Gastroesophageal sphincter (tissue), 4 donors: ENCODE results near the gene ATP8B3. TPM values are rescaled to one million over a fixed set of nuclear protein-coding genes. Genes with fewer than 3 reads are reported as not detected.
A peak's percentile ranks its signal among the peaks of the same experiment; 100 is the strongest.

Source experiments
- ATAC-seq: fragments of 150-250 bp; one replicate; pipeline ENCODE4 v1.9.1; 2016; ENCODE audit warnings: mild to moderate bottlenecking, moderate library complexity
- H3K27ac ChIP-seq, 4 donors: fragments of 200-600 bp; sonication (generic) in 3 of 4; 1 replicate in 3 of 4; 2 replicates in 1 of 4; pipeline ENCODE4 v1.5.1; 2016 to 2019
- H3K27me3 ChIP-seq: fragments of 200-600 bp; sonication (generic); one replicate; pipeline ENCODE4 v1.5.1; 2019
- H3K36me3 ChIP-seq, 2 donors: fragments of 200-600 bp; sonication (generic); one replicate each; pipeline ENCODE4 v1.5.1; 2019; ENCODE audit warnings: control low read depth in 1 of 2
- H3K4me1 ChIP-seq, 3 donors: fragments of 200-600 bp; sonication (generic); 1 replicate in 2 of 3; 2 replicates in 1 of 3; pipeline ENCODE4 v1.5.1; 2016 to 2019; ENCODE audit warnings: control low read depth in 2 of 3
- H3K4me3 ChIP-seq, 2 donors: fragments of 200-600 bp; sonication (generic); one replicate each; pipeline ENCODE4 v1.5.1; 2019; ENCODE audit warnings: mild to moderate bottlenecking in 1 of 2, moderate library complexity in 1 of 2
- H3K9me3 ChIP-seq, 3 donors: fragments of 200-600 bp; sonication (generic); one replicate each; pipeline ENCODE4 v1.5.1; 2017 to 2019; ENCODE audit warnings: control low read depth in 2 of 3
- CTCF ChIP-seq, 4 experiments: fragments of 200-600 bp in 2 of 4; fragments of 450-650 bp in 2 of 4; sonication (generic) in 1 of 4; IDR thresholded peaks; one replicate each; pipeline ENCODE4 v1.5.1; 2017 to 2019; ENCODE audit warnings: antibody characterized with exemption in 4 of 4, mild to moderate bottlenecking in 2 of 4, moderate library complexity in 2 of 4
- EP300 ChIP-seq: sonication (generic); formaldehyde crosslinking; IDR thresholded peaks from one replicate; pipeline ENCODE4 v1.6.1; 2017; ENCODE audit warnings: antibody characterized with exemption, mild to moderate bottlenecking
- POLR2A ChIP-seq, 2 donors: fragments of 450-650 bp; IDR thresholded peaks; one replicate each; pipeline ENCODE4 v1.6.1; 2017; ENCODE audit warnings: antibody characterized with exemption in 2 of 2, mild to moderate bottlenecking in 2 of 2, moderate library complexity in 1 of 2
- POLR2AphosphoS5 ChIP-seq: sonication (generic); formaldehyde crosslinking; IDR thresholded peaks from one replicate; pipeline ENCODE4 v1.6.1; 2017; ENCODE audit warnings: antibody characterized with exemption
- WGBS, 2 donors: methylation state at CpG; one replicate each; pipeline ENCODE4 v1.1.5; 2018; ENCODE audit warnings: low coverage in 1 of 2; 5-methylcytosine and 5-hydroxymethylcytosine counted together
- total RNA-seq, 4 donors: library from RNA; depleted of rRNA; stranded (reverse); fragments of >200 nt; gene quantifications; one replicate each; pipeline ENCODE4 v1.1.0, GENCODE V29; 2016

ATP8B3 gene
- total RNA-seq, 4 donors from 2014 or later, result 0.27 to 1.4 (median 0.48) TPM

GRCh38 chr19:1856698-1857603 is 44.9 kb upstream of the ATP8B3 start:
- peak; percentile 69 for ATAC-seq
- Histone ChIP-seq H3K27ac (peak overlapping the region; percentile 54 to 89 (median 84)), H3K4me1 (peaks cover 0 to 100% (median 74%) of the 10 kb centered on the region in 3 donors), H3K9me3 (no peaks in the 10 kb centered on the region), H3K36me3 (no peaks in the 10 kb centered on the region), H3K27me3 (peaks cover 69% of the 10 kb centered on the region), H3K4me3 (peak overlapping the region; percentile 35 to 57)
- WGBS, 2 donors, result no CpG with 5 or more reads among the region's 73 CpGs
- no peak for TF ChIP-seq EP300
- peak; percentile 41 for TF ChIP-seq POLR2AphosphoS5
- peak in 1 of 2 donors; percentile 10 for TF ChIP-seq POLR2A (IDR thresholded peaks at IDR 0.05)

- no peaks in the 10 kb centered on the region for H3K36me3 ChIP-seq
- ATAC-seq, result no peak
- peaks cover 70% of the 10 kb centered on the region for H3K27me3 ChIP-seq
- peak overlapping the region; percentile 35 to 57 for H3K4me3 ChIP-seq
- peak overlapping the region; percentile 54 to 89 (median 84) for H3K27ac ChIP-seq
- TF ChIP-seq POLR2A (IDR thresholded peaks at IDR 0.05), result no peak
- TF ChIP-seq POLR2AphosphoS5, result no peak
- no peak for TF ChIP-seq CTCF (IDR thresholded peaks at IDR 0.05)
- TF ChIP-seq EP300, result no peak
- no CpG with 5 or more reads among the region's 6 CpGs for WGBS, 2 donors
- H3K4me1 ChIP-seq, result peaks cover 0 to 100% (median 67%) of the 10 kb centered on the region in 3 donors
- H3K9me3 ChIP-seq, result no peaks in the 10 kb centered on the region
Observed at GRCh38 chr19:1856345-1856697, 44.2 kb upstream of the ATP8B3 start.

GRCh38 chr19:1855828-1856255 is 43.8 kb upstream of the ATP8B3 start:
- H3K36me3 ChIP-seq, result no peaks in the 10 kb centered on the region
- WGBS, 2 donors, result 35% methylated on average over 4 of the region's 13 CpGs; no CpG with 5 or more reads in 1 of the 2 donors
- no peak for ATAC-seq
- peaks cover 68% of the 10 kb centered on the region for H3K27me3 ChIP-seq
- H3K27ac ChIP-seq, result peak overlapping the region; percentile 54 to 89 (median 84)
- no peak for TF ChIP-seq CTCF (IDR thresholded peaks at IDR 0.05)
- no peak for TF ChIP-seq EP300
- TF ChIP-seq POLR2A (IDR thresholded peaks at IDR 0.05), result no peak
- TF ChIP-seq POLR2AphosphoS5, result no peak
- no peaks in the 10 kb centered on the region for H3K9me3 ChIP-seq
- H3K4me3 ChIP-seq, result peak overlapping the region in 1 of 2 donors; percentile 57
- peaks cover 0 to 95% (median 63%) of the 10 kb centered on the region in 3 donors for H3K4me1 ChIP-seq

GRCh38 chr19:1855040-1855827 is 43.2 kb upstream of the ATP8B3 start:
- H3K9me3 ChIP-seq, result no peaks in the 10 kb centered on the region
- H3K27ac ChIP-seq, result peak overlapping the region; percentile 54 to 89 (median 84)
- H3K4me3 ChIP-seq, result peak overlapping the region in 1 of 2 donors; percentile 57
- no peaks in the 10 kb centered on the region for H3K36me3 ChIP-seq
- peaks cover 0 to 89% (median 57%) of the 10 kb centered on the region in 3 donors for H3K4me1 ChIP-seq
- H3K27me3 ChIP-seq, result peaks cover 66% of the 10 kb centered on the region
- WGBS, 2 donors, result no CpG with 5 or more reads among the region's 33 CpGs
- TF ChIP-seq POLR2AphosphoS5, result peak; percentile 52
- TF ChIP-seq POLR2A (IDR thresholded peaks at IDR 0.05), result peak; percentile 25 to 57
- TF ChIP-seq CTCF (IDR thresholded peaks at IDR 0.05), result no peak
- TF ChIP-seq EP300, result no peak
- ATAC-seq, result peak; percentile 76

GRCh38 chr19:1854542-1855039 is 42.5 kb upstream of the ATP8B3 start:
- peaks cover 0 to 83% (median 50%) of the 10 kb centered on the region in 3 donors for H3K4me1 ChIP-seq
- 54 to 61% methylated on average over 8 to 9 of the region's 37 CpGs for WGBS, 2 donors
- no peak for TF ChIP-seq EP300
- no peak for TF ChIP-seq CTCF (IDR thresholded peaks at IDR 0.05)
- TF ChIP-seq POLR2AphosphoS5, result no peak
- TF ChIP-seq POLR2A (IDR thresholded peaks at IDR 0.05), result no peak
- H3K27me3 ChIP-seq, result peaks cover 59% of the 10 kb centered on the region
- H3K4me3 ChIP-seq, result peak overlapping the region in 1 of 2 donors; percentile 57
- H3K27ac ChIP-seq, result peak overlapping the region in 3 of 4 donors; percentile 82 to 89 (median 85)
- H3K9me3 ChIP-seq, result no peaks in the 10 kb centered on the region
- ATAC-seq, result no peak
- H3K36me3 ChIP-seq, result no peaks in the 10 kb centered on the region
